Measurements from ENCODE around the gene KRT25.

Gene KRT25, protein sequence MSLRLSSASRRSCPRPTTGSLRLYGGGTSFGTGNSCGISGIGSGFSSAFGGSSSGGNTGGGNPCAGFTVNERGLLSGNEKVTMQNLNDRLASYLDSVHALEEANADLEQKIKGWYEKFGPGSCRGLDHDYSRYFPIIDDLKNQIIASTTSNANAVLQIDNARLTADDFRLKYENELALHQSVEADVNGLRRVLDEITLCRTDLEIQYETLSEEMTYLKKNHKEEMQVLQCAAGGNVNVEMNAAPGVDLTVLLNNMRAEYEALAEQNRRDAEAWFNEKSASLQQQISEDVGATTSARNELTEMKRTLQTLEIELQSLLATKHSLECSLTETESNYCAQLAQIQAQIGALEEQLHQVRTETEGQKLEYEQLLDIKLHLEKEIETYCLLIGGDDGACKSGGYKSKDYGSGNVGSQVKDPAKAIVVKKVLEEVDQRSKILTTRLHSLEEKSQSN

DNA sequence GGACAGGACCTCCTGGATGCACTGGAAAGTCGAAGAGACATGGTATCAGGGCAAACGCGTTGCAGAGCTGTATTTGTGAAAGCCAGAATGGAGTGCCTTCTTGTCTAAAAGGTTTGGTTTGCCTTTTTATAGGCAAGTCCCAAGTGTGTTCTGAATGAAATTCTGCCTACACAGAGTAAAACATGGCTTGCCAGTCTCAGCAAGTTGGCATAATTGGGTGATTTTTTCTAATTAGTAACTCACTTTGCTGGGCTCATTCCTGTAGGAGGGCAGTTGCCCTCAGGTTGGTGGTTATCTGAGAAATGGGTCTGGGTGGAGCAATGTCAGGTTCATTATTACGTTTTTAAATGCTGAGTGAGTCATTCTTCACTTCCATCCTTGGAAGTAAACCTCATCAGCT lies at the start of gene KRT25:
TSS of gene KRT25 (minus strand) at position 101 of the 400 bp plus-strand sequence. CDS start at position 41, 60 bp downstream.
- no peak for DNase-seq (ENCODE audit: low read depth)

GRCh38 chr17:40803617-40804082 lies 48.5 kb upstream of the KRT25 start:
- peak; percentile 69 for DNase-seq (ENCODE audit: low read depth)

DNA sequence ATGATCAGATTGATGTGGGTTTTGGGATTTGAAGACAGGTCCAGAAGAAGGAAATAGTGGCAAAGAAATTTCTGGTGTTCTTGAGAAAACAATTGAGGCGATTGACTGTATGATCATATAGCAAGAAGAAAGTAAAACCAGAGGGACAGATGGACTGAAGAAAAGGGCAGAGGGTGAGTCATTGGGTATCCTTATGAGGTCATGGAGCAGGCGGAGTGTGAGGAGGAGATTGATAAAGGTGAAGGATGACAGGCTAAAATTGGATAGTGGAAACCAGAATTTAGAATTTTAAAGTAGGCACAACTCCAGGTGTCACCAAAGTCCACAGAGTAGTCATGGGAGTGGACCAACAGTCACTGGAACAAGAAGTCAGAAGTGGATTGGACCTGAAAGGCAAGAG lies 46.0 kb upstream of the KRT25 start:
- no peak for DNase-seq (ENCODE audit: low read depth)

- no peak for DNase-seq (ENCODE audit: low read depth)
Observed at GRCh38 chr17:40800381-40800780, 45.2 kb upstream of the KRT25 start.

- DNase-seq (ENCODE audit: low read depth): no peak
Observed at GRCh38 chr17:40799859-40800258, 44.7 kb upstream of the KRT25 start, which contains the start of gene KRT28. Gene KRT28 (minus strand): TSS chr17:40799959. CDS start chr17:40799893, 66 bp downstream.

DNA sequence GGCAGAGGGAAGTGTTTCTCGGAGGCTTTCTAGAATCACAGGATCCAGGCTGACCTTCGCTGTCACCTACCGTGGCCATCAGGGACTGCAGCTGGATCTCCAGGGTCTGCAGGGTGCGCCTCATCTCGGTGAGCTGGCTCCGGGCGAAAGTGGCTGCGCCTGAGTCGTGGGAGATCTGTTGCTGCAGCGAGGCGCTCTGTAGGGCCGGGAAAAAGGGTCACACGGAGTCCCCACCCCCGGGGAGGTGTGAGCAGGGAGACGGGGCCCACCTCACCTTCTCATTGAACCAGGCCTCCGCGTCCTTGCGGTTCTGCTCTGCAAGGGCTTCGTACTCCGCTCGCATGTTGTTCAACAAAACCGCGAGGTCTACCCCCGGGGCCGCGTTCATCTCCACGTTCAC lies 41.7 kb upstream of the KRT25 start:
- DNase-seq (ENCODE audit: low read depth): no peak

GRCh38 chr17:40795019-40795667 lies 40.0 kb upstream of the KRT25 start:
- no peak for DNase-seq (ENCODE audit: low read depth)

GRCh38 chr17:40794466-40794865 lies 39.3 kb upstream of the KRT25 start:
- DNase-seq (ENCODE audit: low read depth): no peak

DNA sequence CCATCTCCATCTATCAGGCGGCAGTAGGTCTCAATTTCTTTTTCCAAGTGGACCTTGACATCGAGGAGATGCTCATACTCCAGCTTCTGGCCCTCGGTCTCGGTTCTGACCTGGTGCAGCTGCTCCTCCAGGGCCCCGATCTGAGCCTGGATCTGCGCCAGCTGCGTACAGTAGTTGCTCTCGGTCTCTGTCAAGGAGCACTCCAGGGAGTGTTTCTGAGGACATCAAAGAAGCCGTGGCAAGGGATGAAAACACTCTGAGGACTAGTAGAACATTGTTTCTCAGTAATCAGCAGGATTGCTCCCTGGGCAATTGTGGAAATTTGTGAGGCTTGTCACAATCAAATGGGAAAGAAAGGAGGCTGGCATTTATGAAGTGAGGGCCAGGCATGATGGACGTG lies 38.7 kb upstream of the KRT25 start:
- no peak for DNase-seq (ENCODE audit: low read depth)

DNA sequence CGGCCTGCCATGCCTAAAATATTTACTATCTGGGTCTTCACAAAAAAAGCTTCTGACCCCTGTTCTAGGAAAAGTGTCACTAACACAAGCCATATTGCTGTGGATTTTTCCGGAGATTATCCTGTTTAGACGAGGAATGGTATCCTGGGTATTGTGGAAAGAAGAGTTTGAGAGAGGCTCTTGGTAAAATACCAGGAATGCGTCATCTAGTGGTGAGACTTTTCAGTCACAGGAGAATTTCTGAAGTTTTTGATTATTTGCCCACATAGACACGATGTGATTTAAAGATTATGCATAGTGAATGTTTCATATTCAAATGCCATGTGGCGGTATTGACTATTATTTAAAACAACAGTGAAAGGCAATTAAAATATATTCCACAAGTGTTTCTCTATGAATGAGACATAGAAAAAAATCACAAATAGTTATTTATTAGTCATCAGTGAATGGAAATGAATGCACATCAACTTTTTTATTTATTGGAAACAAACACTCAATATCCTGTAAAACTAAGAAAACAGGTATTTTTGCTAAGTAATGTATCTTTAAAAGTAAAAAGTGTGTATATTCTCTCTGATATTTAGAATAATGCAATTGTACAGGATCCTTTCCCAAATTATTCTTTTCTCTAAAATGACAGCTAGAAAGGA lies 36.8 kb upstream of the KRT25 start:
- DNase-seq (ENCODE audit: low read depth): no peak

DNA sequence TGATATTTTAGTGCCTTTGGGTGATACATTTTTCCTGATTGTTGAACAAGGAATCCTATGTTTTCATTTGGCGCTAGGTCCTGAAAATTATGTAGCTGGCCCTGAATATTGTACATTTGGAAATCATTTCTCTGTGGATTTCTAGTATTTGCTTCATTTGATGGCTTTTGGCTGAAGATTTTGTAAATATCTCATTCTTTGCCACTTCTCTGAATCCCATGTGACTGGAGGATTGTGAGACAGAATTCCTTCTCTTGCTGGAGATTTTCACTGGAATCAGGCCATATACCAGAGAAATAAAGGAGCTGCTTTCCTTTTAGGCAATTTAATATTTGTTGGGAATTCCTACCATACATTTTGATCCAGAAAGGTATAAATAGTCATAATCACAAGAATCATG lies 36.0 kb upstream of the KRT25 start:
- DNase-seq (ENCODE audit: low read depth): no peak

DNA sequence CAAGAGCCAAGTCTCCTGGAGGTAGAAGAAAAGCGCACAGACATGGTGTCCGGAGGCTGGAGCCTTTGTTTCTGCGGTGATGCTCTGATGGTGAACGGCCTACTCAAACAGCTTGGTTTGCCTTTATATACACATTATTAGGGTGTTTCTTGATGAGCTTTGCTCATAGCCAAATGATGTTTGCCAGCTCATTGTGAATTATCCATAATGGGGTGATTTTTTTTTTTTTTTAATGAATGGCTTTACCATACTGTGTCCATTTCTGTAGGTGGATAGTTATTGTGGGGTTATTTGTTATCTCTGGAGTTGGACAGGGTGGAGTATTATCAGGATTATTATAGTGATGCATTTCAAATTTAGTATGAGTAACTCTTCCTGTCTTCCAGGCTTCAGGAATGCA lies 27.3 kb upstream of the KRT25 start, which contains the start of gene KRT27:
TSS of gene KRT27 (minus strand) at position 101 of the 400 bp plus-strand sequence. CDS start at position 44, 57 bp downstream.
- no peak for DNase-seq (ENCODE audit: low read depth)

DNA sequence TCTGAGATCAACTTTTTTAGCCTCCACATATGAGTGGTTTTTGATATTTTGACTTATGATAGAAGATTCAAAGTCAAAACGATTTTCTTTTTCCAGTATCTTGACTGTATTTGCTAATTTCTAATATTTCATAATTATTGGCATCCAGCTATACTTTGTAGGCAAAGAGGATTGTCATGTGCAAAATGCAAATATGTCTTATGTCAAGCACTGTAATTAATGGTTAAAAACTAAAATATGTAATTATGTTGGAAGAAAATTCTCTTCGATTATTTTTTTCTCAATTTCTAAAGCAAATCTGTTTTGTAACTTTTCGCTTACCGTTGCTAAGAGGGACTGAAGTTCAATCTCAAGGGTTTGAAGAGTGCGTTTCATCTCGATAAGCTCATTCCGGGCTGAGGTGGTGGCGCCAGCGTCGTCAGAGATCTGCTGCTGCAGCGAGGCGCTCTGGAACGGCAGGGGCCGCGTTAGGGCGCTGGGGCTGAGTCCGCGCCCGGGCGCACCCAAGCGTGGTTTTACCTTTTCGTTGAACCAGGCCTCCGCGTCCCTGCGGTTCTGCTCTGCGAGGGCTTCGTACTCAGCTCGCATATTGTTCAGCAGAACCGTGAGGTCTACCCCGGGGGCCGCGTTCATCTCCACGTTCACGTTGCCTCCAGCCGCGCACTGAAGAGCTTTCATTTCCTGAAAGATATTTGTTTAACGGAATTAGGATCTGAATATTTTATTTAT lies 24.2 kb upstream of the KRT25 start:
- DNase-seq (ENCODE audit: low read depth): no peak

GRCh38 chr17:40778461-40778860 lies 23.3 kb upstream of the KRT25 start:
- no peak for DNase-seq (ENCODE audit: low read depth)

- DNase-seq (ENCODE audit: low read depth): no peak
Observed at GRCh38 chr17:40777971-40778370, 22.8 kb upstream of the KRT25 start.

GRCh38 chr17:40777459-40777858 lies 22.3 kb upstream of the KRT25 start:
- DNase-seq (ENCODE audit: low read depth): no peak

GRCh38 chr17:40775945-40776344 lies 20.8 kb upstream of the KRT25 start:
- no peak for DNase-seq (ENCODE audit: low read depth)

- no peak for DNase-seq (ENCODE audit: low read depth)
Observed at GRCh38 chr17:40772101-40772500, 17.0 kb upstream of the KRT25 start, which contains the start of gene KRT26. Gene KRT26 (minus strand): TSS chr17:40772201. CDS start chr17:40772113, 88 bp downstream.

- no peak for DNase-seq (ENCODE audit: low read depth)
Observed at GRCh38 chr17:40765657-40766056, 10.5 kb upstream of the KRT25 start.

- DNase-seq (ENCODE audit: low read depth): no peak
Observed at GRCh38 chr17:40763752-40764151, 8.6 kb upstream of the KRT25 start.

GRCh38 chr17:40760105-40761016 lies 5.2 kb upstream of the KRT25 start:
- DNase-seq (ENCODE audit: low read depth): no peak

All from activated T-helper 9 cell treated with anti-CD3 and anti-CD28 coated beads, Interleukin-2, amount 50 U/mL, for 16 hours (primary cell).